A673 (cell line): Measurements from ENCODE around the gene PLA2G4B.

Source experiments
- EZH2 ChIP-seq: fragments of 200-600 bp; sonication (generic); IDR thresholded peaks from 2 replicates; pipeline ENCODE4 v1.6.1; 2017; ENCODE audit warnings: borderline replicate concordance, low read depth, mild to moderate bottlenecking, mixed read lengths, antibody characterized with exemption, low read length; ENCODE audit not compliant: poor library complexity, severe bottlenecking
- TF ChIP-seq, protein P1 (sequence below): fragments of 300-800, 200-600 bp; sonication (generic); conservative IDR thresholded peaks from 2 replicates; pipeline ENCODE4 v1.5.1; 2017; ENCODE audit warnings: low read depth, mild to moderate bottlenecking, antibody characterized with exemption, low read length, moderate library complexity, mixed read lengths

DNA sequence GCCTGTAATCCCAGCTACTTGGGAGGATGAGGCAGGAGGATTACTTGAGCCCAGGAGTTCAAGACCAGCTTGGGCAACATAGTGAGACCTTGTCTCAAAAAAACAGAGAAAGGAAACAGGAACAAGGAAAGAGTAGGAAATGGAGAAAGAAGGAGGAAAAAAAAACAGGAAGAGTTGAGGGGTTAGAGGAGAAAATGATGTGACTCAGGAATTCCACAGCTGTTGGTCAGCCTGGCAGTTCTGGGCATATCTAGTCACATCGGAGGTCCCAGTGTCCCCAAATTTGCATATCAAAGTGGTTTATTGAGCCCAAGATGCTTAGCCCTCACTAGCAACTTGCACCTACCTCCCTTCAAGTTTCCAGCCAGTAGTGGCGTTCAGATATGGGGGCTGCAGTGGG, 29.5 kb upstream of the PLA2G4B start:
- TF ChIP-seq, protein P1, sequence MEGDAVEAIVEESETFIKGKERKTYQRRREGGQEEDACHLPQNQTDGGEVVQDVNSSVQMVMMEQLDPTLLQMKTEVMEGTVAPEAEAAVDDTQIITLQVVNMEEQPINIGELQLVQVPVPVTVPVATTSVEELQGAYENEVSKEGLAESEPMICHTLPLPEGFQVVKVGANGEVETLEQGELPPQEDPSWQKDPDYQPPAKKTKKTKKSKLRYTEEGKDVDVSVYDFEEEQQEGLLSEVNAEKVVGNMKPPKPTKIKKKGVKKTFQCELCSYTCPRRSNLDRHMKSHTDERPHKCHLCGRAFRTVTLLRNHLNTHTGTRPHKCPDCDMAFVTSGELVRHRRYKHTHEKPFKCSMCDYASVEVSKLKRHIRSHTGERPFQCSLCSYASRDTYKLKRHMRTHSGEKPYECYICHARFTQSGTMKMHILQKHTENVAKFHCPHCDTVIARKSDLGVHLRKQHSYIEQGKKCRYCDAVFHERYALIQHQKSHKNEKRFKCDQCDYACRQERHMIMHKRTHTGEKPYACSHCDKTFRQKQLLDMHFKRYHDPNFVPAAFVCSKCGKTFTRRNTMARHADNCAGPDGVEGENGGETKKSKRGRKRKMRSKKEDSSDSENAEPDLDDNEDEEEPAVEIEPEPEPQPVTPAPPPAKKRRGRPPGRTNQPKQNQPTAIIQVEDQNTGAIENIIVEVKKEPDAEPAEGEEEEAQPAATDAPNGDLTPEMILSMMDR, result no peak
- TF ChIP-seq EZH2, result no peak
